ENCODE measurements around the gene DAAM2. TPM values are rescaled to one million over a fixed set of nuclear protein-coding genes. Genes with fewer than 3 reads are reported as not detected.

Gene DAAM2
- total and polyA plus RNA-seq, 9 of the 15 experiments (the other 6 are each of a cell fraction or from before 2014, with no cell fraction given) = 0.01 to 0.07 TPM; not detected in 7

DNA sequence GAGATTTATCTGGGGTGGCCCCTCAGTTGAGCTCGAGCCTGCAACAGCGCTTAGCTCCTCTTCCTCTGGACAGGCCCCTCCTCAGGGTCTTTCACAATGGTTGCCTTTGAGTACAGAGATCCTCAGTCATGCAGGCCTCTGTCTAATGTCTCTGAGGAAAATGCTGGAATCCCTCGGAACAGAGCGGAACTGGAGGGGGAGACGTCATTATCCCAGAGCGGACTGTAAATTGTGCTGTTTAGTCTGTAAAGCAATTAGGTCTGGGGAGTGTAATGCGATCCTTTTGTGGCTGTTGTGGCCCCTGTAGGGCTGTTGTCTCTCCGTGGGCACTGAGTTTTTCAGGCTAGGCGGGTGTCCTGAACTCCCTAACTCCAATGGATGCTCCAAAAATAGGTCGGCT, 15.0 kb upstream of the DAAM2 start:
- POLR2A ChIA-PET = no interaction called here
- no peak for TF ChIP-seq BRCA1 (IDR thresholded peaks at IDR 0.05)
- TF ChIP-seq BRCA1 (CRISPR knock-in tag; IDR thresholded peaks at IDR 0.05) = no peak
- TF ChIP-seq, protein P1, sequence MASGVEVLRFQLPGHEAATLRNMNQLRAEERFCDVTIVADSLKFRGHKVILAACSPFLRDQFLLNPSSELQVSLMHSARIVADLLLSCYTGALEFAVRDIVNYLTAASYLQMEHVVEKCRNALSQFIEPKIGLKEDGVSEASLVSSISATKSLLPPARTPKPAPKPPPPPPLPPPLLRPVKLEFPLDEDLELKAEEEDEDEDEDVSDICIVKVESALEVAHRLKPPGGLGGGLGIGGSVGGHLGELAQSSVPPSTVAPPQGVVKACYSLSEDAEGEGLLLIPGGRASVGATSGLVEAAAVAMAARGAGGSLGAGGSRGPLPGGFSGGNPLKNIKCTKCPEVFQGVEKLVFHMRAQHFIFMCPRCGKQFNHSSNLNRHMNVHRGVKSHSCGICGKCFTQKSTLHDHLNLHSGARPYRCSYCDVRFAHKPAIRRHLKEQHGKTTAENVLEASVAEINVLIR (CRISPR knock-in tag; IDR thresholded peaks at IDR 0.05) = no peak
- TF ChIP-seq, protein P2, sequence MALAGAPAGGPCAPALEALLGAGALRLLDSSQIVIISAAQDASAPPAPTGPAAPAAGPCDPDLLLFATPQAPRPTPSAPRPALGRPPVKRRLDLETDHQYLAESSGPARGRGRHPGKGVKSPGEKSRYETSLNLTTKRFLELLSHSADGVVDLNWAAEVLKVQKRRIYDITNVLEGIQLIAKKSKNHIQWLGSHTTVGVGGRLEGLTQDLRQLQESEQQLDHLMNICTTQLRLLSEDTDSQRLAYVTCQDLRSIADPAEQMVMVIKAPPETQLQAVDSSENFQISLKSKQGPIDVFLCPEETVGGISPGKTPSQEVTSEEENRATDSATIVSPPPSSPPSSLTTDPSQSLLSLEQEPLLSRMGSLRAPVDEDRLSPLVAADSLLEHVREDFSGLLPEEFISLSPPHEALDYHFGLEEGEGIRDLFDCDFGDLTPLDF (CRISPR knock-in tag; IDR thresholded peaks at IDR 0.05) = no peak
- no peak for TF ChIP-seq ZNF583 (CRISPR knock-in tag; IDR thresholded peaks at IDR 0.05)
- TF ChIP-seq, protein P3, sequence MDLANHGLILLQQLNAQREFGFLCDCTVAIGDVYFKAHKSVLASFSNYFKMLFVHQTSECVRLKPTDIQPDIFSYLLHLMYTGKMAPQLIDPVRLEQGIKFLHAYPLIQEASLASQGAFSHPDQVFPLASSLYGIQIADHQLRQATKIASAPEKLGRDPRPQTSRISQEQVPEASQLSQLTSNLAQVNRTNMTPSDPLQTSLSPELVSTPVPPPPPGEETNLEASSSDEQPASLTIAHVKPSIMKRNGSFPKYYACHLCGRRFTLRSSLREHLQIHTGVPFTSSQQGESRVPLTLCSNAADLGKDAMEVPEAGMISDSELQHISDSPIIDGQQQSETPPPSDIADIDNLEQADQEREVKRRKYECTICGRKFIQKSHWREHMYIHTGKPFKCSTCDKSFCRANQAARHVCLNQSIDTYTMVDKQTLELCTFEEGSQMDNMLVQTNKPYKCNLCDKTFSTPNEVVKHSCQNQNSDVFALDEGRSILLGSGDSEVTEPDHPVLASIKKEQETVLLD (IDR thresholded peaks at IDR 0.05) = no peak
- TF ChIP-seq MAFG (tag; conservative IDR thresholded peaks at IDR 0.05) = no peak
- TF ChIP-seq ESRRA (IDR thresholded peaks at IDR 0.05; ENCODE audit: borderline replicate concordance, low read depth) = no peak
- no peak for TF ChIP-seq NR1H2 (CRISPR knock-in tag; IDR thresholded peaks at IDR 0.05)
- TF ChIP-seq NFIC (IDR thresholded peaks at IDR 0.05) = no peak
- TF ChIP-seq ZNF121 (CRISPR knock-in tag; conservative IDR thresholded peaks at IDR 0.05) = no peak
- TF ChIP-seq, protein P4, sequence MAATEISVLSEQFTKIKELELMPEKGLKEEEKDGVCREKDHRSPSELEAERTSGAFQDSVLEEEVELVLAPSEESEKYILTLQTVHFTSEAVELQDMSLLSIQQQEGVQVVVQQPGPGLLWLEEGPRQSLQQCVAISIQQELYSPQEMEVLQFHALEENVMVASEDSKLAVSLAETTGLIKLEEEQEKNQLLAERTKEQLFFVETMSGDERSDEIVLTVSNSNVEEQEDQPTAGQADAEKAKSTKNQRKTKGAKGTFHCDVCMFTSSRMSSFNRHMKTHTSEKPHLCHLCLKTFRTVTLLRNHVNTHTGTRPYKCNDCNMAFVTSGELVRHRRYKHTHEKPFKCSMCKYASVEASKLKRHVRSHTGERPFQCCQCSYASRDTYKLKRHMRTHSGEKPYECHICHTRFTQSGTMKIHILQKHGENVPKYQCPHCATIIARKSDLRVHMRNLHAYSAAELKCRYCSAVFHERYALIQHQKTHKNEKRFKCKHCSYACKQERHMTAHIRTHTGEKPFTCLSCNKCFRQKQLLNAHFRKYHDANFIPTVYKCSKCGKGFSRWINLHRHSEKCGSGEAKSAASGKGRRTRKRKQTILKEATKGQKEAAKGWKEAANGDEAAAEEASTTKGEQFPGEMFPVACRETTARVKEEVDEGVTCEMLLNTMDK (IDR thresholded peaks at IDR 0.05; ENCODE audit: borderline replicate concordance, insufficient read depth, low read depth, low read length, poor library complexity, severe bottlenecking) = no peak
- TF ChIP-seq ZEB2 (IDR thresholded peaks at IDR 0.05) = no peak
- no peak for TF ChIP-seq DACH1 (IDR thresholded peaks at IDR 0.05; ENCODE audit: partially characterized antibody)
- no peak for TF ChIP-seq ZNF174 (CRISPR knock-in tag; IDR thresholded peaks at IDR 0.05)
- TF ChIP-seq CBX8 (IDR thresholded peaks at IDR 0.05; ENCODE audit: borderline replicate concordance, extremely low read depth, low read depth, low read length, poor library complexity, severe bottlenecking) = no peak
- TF ChIP-seq, protein P5, sequence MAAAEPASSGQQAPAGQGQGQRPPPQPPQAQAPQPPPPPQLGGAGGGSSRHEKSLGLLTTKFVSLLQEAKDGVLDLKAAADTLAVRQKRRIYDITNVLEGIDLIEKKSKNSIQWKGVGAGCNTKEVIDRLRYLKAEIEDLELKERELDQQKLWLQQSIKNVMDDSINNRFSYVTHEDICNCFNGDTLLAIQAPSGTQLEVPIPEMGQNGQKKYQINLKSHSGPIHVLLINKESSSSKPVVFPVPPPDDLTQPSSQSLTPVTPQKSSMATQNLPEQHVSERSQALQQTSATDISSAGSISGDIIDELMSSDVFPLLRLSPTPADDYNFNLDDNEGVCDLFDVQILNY (CRISPR knock-in tag; IDR thresholded peaks at IDR 0.05) = no peak
- TF ChIP-seq CBX3 (IDR thresholded peaks at IDR 0.05; ENCODE audit: borderline replicate concordance in 1 of 2, low read length in 2 of 2) = no peak

More for the DNA sequence above, 15.0 kb upstream of the DAAM2 start:
- ATAC-seq = no peak
- no peak overlapping the region for H2AFZ ChIP-seq (ENCODE audit: low read depth, low read length)
- in situ Hi-C loops (cut with MboI) = no loop called here
- DNase-seq (ENCODE audit: extremely low read depth in 1 of 4, low spot score in 3 of 4) = no peak
- no peak overlapping the region for H3K9ac ChIP-seq (ENCODE audit: insufficient read depth in 1 of 2, low read depth in 2 of 2, low read length in 2 of 2)
- no peaks in the 10 kb centered on the region for H4K20me1 ChIP-seq (replicated peaks; ENCODE audit: control insufficient read depth, insufficient read depth, low read length)
- no peak overlapping the region for H3K4me3 ChIP-seq
- H3K4me2 ChIP-seq (ENCODE audit: insufficient read depth, low read length) = no peak overlapping the region
- intact Hi-C loops (cut with micrococcal nuclease) = no loop called here
- no peak for FAIRE-seq
- CTCF ChIA-PET (ENCODE audit: low intra/inter-chr PET ratio) = no interaction called here
- no TSS peak for BruUV-seq (replicated peaks)
- H3K79me2 ChIP-seq (ENCODE audit: control insufficient read depth, insufficient read depth, low read length) = no peaks in the 10 kb centered on the region
- WGBS (ENCODE audit: insufficient coverage, low coverage, missing lambda C conversion rate) = 3% methylated on average over 10 of the region's 10 CpGs
- H3K27ac ChIP-seq (ENCODE audit: extremely low read depth, low read depth, low read length) = no peak overlapping the region
- H3K27me3 ChIP-seq (ENCODE audit: control insufficient read depth in 2 of 2, insufficient read depth in 2 of 2, low read length in 2 of 2) = peaks cover 0 to 8% of the 10 kb centered on the region in 2 experiments; a peak in 2 of 5 replicates
- H3K4me1 ChIP-seq (replicated peaks in 1 of 2; ENCODE audit: control insufficient read depth in 2 of 2, insufficient read depth in 2 of 2, low read length in 2 of 2) = no peaks in the 10 kb centered on the region
- no peaks in the 10 kb centered on the region for H3K36me3 ChIP-seq (ENCODE audit: control insufficient read depth, insufficient read depth, low read length)
- no peaks in the 10 kb centered on the region for H3K9me1 ChIP-seq (ENCODE audit: control insufficient read depth, insufficient read depth, low read length)
- no peaks in the 10 kb centered on the region for H3K9me3 ChIP-seq (replicated peaks; ENCODE audit: control insufficient read depth, insufficient read depth, low read depth, low read length)
